Stimulated activated CD4-positive, alpha-beta T cell treated with anti-CD3 and anti-CD28 coated beads, Interleukin-15, amount 100 ng/mL, for 1 hour (primary cell): ENCODE results near the gene PTPRU.

Experiments used
- DNase-seq, 2 donors: peaks; one replicate each; pipeline ENCODE4 v3.0.0-alpha.2; 2020; ENCODE audit warnings: low read depth in 1 of 2, low spot score in 1 of 2

The PTPRU gene

DNA sequence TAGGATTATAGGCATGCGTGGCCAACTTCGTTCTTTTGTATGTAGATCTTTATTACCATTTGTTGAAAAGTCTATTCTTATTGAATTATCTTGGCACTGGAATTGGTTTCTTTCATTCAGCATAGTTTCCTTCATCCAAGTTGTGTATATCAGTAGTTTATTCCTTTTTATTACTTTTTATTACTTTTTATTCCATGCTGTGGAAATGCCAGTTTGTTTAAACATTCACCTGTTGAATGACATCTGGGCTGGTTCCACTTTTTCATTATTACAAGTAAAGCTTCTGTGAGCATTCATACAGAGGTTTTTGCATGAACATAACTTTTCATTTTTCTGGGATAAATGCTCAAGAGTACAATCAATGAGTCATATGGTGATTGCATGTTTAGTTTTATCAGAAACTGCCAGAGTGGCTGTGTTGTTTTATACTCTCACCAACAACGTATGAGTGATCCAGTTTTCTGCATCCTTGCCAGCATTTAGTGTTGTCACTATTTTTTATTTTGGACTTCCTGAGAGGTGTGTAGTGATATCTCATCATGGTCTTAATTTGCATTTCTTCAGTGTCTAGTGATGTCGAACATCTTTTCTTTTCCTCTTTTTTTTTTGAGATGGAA is 28.6 kb downstream of the PTPRU start:
- DNase-seq = no peak

GRCh38 chr1:29266912-29267311 is 30.6 kb downstream of the PTPRU start:
- no peak for DNase-seq

GRCh38 chr1:29267321-29268070 is 31.2 kb downstream of the PTPRU start:
- DNase-seq = no peak

GRCh38 chr1:29269382-29269781 is 33.1 kb downstream of the PTPRU start:
- DNase-seq = no peak

GRCh38 chr1:29270929-29271521 is 34.7 kb downstream of the PTPRU start:
- DNase-seq = no peak

GRCh38 chr1:29271724-29272123 is 35.4 kb downstream of the PTPRU start:
- no peak for DNase-seq

DNA sequence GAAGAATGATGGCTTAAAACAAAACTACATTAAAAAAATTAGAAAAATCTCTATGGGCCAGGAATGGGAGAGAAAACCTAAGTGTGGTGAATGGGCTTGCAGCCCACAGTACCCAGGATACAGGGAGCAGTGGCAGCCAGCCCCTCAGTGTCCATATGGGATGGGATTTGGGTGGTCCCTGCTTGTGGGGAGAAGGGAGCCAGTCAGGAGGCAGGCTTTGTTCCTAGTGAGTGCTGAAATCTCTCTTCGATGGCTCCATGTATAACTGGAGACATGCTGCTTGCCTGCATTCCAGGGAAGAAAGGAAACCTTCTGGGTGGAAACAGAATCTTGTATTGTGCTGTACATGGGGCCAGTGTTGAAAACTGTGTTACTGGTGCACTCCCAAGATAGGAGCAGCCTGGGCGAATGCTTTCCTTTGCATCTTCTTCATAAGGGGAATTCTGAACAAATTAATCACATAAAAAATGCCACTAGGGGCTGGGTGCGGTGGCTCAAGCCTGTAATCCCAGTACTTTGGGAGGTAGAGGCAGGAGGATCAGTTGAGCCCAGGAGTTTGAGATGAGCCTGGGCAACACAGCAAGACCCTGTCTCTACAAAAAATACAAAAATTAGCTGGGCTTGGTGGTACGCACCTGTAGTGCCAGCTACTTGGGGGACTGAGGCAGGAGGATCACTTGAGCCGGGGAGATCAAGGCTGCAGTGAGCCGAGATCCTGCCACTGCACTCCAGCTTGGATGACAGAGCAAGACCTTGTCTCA is 36.0 kb downstream of the PTPRU start:
- DNase-seq = no peak

DNA sequence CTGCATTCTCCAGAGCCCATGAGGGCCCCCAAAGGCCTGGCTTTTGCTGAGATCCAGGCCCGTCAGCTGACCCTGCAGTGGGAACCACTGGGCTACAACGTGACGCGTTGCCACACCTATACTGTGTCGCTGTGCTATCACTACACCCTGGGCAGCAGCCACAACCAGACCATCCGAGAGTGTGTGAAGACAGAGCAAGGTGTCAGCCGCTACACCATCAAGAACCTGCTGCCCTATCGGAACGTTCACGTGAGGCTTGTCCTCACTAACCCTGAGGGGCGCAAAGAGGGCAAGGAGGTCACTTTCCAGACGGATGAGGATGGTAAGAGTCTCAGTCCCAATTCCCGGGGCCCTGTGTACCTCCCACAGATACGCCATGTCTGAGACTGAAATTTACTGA is 39.1 kb downstream of the PTPRU start:
- DNase-seq = no peak

DNA sequence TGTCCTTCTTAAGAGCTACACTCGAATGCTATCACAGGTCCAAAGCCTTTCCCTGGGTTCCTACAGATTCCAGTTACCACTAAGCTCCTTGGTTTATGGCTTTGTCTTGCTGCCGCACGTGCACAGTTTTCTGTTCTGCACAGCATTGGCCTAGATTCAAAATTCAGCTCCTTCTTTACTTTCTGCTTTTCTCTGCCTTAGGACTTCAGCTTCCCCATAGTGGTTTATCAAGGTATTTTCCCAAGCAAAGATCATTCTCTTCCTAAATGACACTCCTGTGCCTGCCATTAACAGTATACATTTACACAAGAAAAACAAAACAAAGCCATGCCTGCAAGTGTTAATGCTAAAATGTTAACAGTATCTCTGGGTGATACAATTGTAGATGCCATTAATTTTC is 41.8 kb downstream of the PTPRU start:
- DNase-seq = no peak

GRCh38 chr1:29279406-29279805 is 43.1 kb downstream of the PTPRU start:
- no peak for DNase-seq

DNA sequence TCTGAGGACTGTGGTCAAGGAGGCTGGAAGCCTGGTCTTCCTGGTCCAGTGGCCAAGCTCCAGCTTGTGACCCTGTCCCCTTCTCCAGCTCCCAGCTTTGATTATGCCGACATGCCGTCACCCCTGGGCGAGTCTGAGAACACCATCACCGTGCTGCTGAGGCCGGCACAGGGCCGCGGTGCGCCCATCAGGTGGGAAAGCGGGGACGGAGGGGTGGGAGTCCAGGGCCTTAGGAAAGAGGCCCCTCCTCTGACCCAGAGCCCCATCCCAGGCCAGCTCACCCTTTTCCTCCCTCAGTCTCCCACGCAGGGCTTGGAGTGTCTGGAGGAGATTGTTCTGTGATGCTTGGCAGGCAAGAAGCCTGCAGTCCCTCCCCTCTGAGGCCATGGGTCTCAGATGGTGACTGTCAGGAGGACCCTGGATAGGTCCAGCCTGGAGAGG is 43.6 kb downstream of the PTPRU start:
- DNase-seq = no peak

DNA sequence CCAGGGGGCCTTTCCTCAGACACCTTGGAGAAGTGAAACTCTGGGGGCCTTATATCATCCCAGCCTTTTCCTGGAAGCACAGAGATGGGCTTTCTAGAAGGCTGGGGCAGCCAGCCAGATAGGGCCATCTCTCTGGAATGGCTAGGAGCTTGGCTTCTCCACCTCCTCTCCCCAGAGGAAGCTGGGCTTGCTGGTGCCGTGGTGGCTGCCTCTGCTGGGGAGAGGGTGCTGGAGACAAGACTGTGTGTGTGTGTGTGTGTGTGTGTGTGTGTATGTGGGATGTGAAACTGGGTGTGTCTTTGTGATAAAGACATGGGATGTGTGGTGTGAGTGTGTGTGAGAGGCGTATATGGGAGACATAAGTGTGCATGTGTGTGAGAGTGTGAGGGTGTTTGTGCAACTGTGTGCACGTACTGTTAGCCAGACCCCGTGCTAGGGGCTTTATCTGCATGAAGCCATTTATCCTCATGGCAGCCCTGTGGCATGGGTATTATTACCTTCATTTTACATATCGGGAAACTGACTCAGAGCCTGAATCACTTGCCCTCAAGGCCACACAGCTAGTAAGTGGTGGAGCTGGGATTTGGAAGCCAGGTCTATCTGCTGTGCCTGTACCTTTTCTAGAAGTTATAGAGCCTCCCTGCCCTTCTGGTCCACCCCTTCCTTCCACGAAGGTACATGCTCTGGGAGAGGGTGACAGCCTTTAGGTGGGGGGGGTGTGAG is 44.2 kb downstream of the PTPRU start:
- DNase-seq = no peak

- DNase-seq = no peak
These were observed 45.2 kb downstream of the PTPRU start for GRCh38 chr1:29281571-29281970.

- no peak for DNase-seq
These were observed 46.0 kb downstream of the PTPRU start for GRCh38 chr1:29282135-29282923.

- no peak for DNase-seq
These were observed 46.8 kb downstream of the PTPRU start for GRCh38 chr1:29282924-29283803.

DNA sequence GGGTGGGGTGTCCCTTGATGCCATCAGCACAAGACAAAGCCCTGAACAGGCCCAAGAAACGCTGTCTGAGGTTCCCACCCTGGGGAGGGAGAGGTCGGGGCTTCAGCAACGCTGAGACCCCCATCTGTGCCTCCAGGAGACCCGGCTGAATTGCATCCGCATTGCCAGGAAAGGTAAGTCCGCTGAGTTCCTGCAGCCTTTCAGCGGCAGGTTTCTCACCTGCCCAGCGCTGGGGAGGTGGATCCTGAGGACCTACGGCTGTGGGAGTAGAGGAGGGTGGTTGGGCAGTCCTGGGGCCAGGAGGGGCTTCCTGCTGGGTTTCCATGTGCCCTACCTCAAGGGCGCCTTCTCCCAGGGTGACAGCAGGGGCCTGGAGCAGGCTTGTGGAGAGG is 47.5 kb downstream of the PTPRU start:
- no peak for DNase-seq

- no peak for DNase-seq
These were observed 48.1 kb downstream of the PTPRU start for GRCh38 chr1:29284286-29284960.

- no peak for DNase-seq
These were observed 48.7 kb downstream of the PTPRU start for GRCh38 chr1:29284961-29285560.
